ENCODE measurements around the gene KBTBD7. TPM values are rescaled to one million over a fixed set of nuclear protein-coding genes. Genes with fewer than 3 reads are reported as not detected.

KBTBD7 gene
- total and polyA plus RNA-seq, 2 experiments from 2014 or later: 12.2 to 19.1 TPM

DNA sequence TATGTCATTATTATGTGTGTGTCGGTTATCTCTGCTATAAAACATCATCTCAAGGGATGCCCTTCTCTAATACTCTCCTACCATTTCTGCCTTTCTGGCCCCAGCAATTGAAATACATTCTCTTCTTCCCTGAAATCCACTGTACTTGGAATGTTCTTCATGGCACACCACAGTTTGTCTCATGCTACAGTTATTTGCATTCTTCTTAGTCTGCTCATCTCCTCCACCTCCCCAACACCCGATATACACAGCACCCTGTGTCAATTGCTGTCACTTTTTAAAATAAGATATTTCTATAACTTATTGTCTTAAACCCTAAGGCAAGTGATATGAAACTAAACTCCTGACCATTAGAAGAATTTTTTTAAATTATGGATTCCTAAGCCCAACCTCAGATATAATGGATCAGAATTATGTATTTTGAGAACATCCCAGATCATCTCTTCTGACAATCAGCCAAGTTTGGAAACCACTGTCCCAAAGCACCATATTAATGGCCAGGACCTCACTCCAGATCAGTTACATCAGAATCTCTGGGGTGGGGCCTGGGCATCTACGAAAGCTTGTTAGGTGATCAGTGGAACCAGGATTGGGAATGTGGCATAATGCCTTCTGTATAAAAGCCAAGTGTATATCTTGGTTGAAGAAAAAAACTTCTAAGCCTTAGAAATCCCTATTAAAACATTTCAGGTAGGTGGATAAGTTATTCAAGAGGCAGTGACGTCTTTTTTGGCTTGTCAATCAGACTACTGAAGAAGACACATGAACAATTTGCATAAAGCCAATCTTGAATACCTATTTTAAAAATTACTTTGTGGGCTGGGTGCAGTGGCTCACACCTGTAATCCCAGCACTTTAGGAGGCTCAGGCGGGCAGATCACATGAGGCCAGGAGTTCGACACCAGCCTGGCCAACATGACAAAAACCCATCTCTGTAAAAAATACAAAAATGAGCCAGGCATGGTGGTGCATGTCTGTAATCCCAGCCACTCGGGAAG lies 30.0 kb upstream of the KBTBD7 start:
- H3K27ac ChIP-seq (ENCODE audit: low read depth): no peak overlapping the region
- no peak overlapping the region for H3K4me3 ChIP-seq
- no peak overlapping the region for H2AFZ ChIP-seq
- ATAC-seq: no peak
- H4K20me1 ChIP-seq (replicated peaks; ENCODE audit: insufficient read depth): no peaks in the 10 kb centered on the region
- Mint-ChIP-seq H3K27me3 (ENCODE audit: insufficient read depth, low read depth, poor library complexity) (no peaks in the 10 kb centered on the region), H3K9me3 (no peaks in the 10 kb centered on the region), H3K4me3 (no peak overlapping the region), H3K27ac (no peak overlapping the region), H3K36me3 (ENCODE audit: low read depth) (no peaks in the 10 kb centered on the region; the same call in 2 of the 3 replicates), H3K4me1 (no peaks in the 10 kb centered on the region)
- no peaks in the 10 kb centered on the region for H3K4me1 ChIP-seq (ENCODE audit: insufficient read depth)
- TF ChIP-seq, protein P1, sequence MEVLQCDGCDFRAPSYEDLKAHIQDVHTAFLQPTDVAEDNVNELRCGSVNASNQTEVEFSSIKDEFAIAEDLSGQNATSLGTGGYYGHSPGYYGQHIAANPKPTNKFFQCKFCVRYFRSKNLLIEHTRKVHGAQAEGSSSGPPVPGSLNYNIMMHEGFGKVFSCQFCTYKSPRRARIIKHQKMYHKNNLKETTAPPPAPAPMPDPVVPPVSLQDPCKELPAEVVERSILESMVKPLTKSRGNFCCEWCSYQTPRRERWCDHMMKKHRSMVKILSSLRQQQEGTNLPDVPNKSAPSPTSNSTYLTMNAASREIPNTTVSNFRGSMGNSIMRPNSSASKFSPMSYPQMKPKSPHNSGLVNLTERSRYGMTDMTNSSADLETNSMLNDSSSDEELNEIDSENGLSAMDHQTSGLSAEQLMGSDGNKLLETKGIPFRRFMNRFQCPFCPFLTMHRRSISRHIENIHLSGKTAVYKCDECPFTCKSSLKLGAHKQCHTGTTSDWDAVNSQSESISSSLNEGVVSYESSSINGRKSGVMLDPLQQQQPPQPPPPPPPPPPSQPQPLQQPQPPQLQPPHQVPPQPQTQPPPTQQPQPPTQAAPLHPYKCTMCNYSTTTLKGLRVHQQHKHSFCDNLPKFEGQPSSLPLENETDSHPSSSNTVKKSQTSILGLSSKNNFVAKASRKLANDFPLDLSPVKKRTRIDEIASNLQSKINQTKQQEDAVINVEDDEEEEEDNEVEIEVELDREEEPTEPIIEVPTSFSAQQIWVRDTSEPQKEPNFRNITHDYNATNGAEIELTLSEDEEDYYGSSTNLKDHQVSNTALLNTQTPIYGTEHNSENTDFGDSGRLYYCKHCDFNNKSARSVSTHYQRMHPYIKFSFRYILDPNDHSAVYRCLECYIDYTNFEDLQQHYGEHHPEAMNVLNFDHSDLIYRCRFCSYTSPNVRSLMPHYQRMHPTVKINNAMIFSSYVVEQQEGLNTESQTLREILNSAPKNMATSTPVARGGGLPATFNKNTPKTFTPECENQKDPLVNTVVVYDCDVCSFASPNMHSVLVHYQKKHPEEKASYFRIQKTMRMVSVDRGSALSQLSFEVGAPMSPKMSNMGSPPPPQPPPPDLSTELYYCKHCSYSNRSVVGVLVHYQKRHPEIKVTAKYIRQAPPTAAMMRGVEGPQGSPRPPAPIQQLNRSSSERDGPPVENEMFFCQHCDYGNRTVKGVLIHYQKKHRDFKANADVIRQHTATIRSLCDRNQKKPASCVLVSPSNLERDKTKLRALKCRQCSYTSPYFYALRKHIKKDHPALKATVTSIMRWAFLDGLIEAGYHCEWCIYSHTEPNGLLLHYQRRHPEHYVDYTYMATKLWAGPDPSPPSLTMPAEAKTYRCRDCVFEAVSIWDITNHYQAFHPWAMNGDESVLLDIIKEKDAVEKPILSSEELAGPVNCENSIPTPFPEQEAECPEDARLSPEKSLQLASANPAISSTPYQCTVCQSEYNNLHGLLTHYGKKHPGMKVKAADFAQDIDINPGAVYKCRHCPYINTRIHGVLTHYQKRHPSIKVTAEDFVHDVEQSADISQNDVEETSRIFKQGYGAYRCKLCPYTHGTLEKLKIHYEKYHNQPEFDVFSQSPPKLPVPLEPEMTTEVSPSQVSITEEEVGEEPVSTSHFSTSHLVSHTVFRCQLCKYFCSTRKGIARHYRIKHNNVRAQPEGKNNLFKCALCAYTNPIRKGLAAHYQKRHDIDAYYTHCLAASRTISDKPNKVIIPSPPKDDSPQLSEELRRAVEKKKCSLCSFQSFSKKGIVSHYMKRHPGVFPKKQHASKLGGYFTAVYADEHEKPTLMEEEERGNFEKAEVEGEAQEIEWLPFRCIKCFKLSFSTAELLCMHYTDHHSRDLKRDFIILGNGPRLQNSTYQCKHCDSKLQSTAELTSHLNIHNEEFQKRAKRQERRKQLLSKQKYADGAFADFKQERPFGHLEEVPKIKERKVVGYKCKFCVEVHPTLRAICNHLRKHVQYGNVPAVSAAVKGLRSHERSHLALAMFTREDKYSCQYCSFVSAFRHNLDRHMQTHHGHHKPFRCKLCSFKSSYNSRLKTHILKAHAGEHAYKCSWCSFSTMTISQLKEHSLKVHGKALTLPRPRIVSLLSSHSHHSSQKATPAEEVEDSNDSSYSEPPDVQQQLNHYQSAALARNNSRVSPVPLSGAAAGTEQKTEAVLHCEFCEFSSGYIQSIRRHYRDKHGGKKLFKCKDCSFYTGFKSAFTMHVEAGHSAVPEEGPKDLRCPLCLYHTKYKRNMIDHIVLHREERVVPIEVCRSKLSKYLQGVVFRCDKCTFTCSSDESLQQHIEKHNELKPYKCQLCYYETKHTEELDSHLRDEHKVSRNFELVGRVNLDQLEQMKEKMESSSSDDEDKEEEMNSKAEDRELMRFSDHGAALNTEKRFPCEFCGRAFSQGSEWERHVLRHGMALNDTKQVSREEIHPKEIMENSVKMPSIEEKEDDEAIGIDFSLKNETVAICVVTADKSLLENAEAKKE (CRISPR knock-in tag; IDR thresholded peaks at IDR 0.05): no peak
- TF ChIP-seq EZH2phosphoT487 (IDR thresholded peaks at IDR 0.05; ENCODE audit: unreplicated experiment) (no peak), ZNF331 (CRISPR knock-in tag; IDR thresholded peaks at IDR 0.05; ENCODE audit: low read depth) (no peak), EZH2 (IDR thresholded peaks at IDR 0.05; ENCODE audit: low read depth, unreplicated experiment) (no peak), STAT1 (IDR thresholded peaks at IDR 0.05; ENCODE audit: unreplicated experiment) (no peak), POLR2AphosphoS5 (IDR thresholded peaks at IDR 0.05; ENCODE audit: low read depth) (no peak), NANOG (IDR thresholded peaks at IDR 0.05; ENCODE audit: borderline replicate concordance) (no peak), ZNF114 (CRISPR knock-in tag; IDR thresholded peaks at IDR 0.05) (no peak), CREB1 (CRISPR knock-in tag; IDR thresholded peaks at IDR 0.05; ENCODE audit: low read depth) (no peak), JUNB (IDR thresholded peaks at IDR 0.05; ENCODE audit: unreplicated experiment) (no peak)
- TF ChIP-seq, protein P2, sequence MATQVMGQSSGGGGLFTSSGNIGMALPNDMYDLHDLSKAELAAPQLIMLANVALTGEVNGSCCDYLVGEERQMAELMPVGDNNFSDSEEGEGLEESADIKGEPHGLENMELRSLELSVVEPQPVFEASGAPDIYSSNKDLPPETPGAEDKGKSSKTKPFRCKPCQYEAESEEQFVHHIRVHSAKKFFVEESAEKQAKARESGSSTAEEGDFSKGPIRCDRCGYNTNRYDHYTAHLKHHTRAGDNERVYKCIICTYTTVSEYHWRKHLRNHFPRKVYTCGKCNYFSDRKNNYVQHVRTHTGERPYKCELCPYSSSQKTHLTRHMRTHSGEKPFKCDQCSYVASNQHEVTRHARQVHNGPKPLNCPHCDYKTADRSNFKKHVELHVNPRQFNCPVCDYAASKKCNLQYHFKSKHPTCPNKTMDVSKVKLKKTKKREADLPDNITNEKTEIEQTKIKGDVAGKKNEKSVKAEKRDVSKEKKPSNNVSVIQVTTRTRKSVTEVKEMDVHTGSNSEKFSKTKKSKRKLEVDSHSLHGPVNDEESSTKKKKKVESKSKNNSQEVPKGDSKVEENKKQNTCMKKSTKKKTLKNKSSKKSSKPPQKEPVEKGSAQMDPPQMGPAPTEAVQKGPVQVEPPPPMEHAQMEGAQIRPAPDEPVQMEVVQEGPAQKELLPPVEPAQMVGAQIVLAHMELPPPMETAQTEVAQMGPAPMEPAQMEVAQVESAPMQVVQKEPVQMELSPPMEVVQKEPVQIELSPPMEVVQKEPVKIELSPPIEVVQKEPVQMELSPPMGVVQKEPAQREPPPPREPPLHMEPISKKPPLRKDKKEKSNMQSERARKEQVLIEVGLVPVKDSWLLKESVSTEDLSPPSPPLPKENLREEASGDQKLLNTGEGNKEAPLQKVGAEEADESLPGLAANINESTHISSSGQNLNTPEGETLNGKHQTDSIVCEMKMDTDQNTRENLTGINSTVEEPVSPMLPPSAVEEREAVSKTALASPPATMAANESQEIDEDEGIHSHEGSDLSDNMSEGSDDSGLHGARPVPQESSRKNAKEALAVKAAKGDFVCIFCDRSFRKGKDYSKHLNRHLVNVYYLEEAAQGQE (IDR thresholded peaks at IDR 0.05; ENCODE audit: unreplicated experiment): no peak
- TF ChIP-seq, protein P3, sequence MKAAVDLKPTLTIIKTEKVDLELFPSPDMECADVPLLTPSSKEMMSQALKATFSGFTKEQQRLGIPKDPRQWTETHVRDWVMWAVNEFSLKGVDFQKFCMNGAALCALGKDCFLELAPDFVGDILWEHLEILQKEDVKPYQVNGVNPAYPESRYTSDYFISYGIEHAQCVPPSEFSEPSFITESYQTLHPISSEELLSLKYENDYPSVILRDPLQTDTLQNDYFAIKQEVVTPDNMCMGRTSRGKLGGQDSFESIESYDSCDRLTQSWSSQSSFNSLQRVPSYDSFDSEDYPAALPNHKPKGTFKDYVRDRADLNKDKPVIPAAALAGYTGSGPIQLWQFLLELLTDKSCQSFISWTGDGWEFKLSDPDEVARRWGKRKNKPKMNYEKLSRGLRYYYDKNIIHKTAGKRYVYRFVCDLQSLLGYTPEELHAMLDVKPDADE (IDR thresholded peaks at IDR 0.05): no peak
- TF ChIP-seq, protein P4, sequence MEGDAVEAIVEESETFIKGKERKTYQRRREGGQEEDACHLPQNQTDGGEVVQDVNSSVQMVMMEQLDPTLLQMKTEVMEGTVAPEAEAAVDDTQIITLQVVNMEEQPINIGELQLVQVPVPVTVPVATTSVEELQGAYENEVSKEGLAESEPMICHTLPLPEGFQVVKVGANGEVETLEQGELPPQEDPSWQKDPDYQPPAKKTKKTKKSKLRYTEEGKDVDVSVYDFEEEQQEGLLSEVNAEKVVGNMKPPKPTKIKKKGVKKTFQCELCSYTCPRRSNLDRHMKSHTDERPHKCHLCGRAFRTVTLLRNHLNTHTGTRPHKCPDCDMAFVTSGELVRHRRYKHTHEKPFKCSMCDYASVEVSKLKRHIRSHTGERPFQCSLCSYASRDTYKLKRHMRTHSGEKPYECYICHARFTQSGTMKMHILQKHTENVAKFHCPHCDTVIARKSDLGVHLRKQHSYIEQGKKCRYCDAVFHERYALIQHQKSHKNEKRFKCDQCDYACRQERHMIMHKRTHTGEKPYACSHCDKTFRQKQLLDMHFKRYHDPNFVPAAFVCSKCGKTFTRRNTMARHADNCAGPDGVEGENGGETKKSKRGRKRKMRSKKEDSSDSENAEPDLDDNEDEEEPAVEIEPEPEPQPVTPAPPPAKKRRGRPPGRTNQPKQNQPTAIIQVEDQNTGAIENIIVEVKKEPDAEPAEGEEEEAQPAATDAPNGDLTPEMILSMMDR (conservative IDR thresholded peaks at IDR 0.05; ENCODE audit: low read depth in 2 of 2): no peak
- H3K36me3 ChIP-seq (ENCODE audit: insufficient read depth): no peaks in the 10 kb centered on the region
- H3K79me2 ChIP-seq (replicated peaks; ENCODE audit: insufficient read depth): no peaks in the 10 kb centered on the region
- no peak for DNase-seq (ENCODE audit: low spot score)
- H3F3A ChIP-seq (replicated peaks; ENCODE audit: low read depth): no peaks in the 10 kb centered on the region
- H3K27me3 ChIP-seq (ENCODE audit: insufficient read depth): no peaks in the 10 kb centered on the region
- no peak overlapping the region for H3K4me2 ChIP-seq
- H3K9me2 ChIP-seq (ENCODE audit: insufficient read depth): no peaks in the 10 kb centered on the region
